HCEC 1CT (cell line): ENCODE data around the gene SLC9A9.
"Not testable (repeated sequence)": the region's sequence is repeated elsewhere in the genome, so short reads cannot be mapped to it uniquely, and the experiment has no call there.

Source experiments
- DNase-seq: peaks from one replicate; pipeline ENCODE4 v3.0.0-alpha.2; 2017

SLC9A9 gene

GRCh38 chr3:143847787-143848631 lies at the start of gene SLC9A9:
TSS of gene SLC9A9 (minus strand) at chr3:143848468. CDS start at chr3:143848322, 146 bp downstream.
- DNase-seq = peak; percentile 87

- DNase-seq = peak; percentile 62
Observed at GRCh38 chr3:143897576-143898295, 49.5 kb upstream of the SLC9A9 start.

- DNase-seq = no peak
Observed at GRCh38 chr3:143896486-143896885, 48.2 kb upstream of the SLC9A9 start.

- peak; percentile 28 for DNase-seq
Observed at GRCh38 chr3:143895805-143896204, 47.5 kb upstream of the SLC9A9 start.

- DNase-seq = no peak
Observed at GRCh38 chr3:143888846-143889245, 40.6 kb upstream of the SLC9A9 start.

GRCh38 chr3:143888166-143888565 lies 39.9 kb upstream of the SLC9A9 start:
- no peak for DNase-seq

- peak; percentile 49 for DNase-seq
Observed at GRCh38 chr3:143885780-143886427, 37.6 kb upstream of the SLC9A9 start.

- no peak for DNase-seq
Observed at GRCh38 chr3:143884861-143885260, 36.6 kb upstream of the SLC9A9 start.

GRCh38 chr3:143883151-143883550 lies 34.9 kb upstream of the SLC9A9 start:
- no peak for DNase-seq

- no peak for DNase-seq
Observed at GRCh38 chr3:143881095-143881494, 32.8 kb upstream of the SLC9A9 start.

GRCh38 chr3:143875546-143875945 lies 27.3 kb upstream of the SLC9A9 start:
- DNase-seq = no peak

- not testable (repeated sequence) for DNase-seq
Observed at GRCh38 chr3:143873553-143873952, 25.3 kb upstream of the SLC9A9 start.

GRCh38 chr3:143865302-143865701 lies 17.0 kb upstream of the SLC9A9 start:
- DNase-seq = no peak

- no peak for DNase-seq
Observed at GRCh38 chr3:143859465-143860203, 11.4 kb upstream of the SLC9A9 start.

GRCh38 chr3:143856252-143856970 lies 8.1 kb upstream of the SLC9A9 start:
- DNase-seq = peak; percentile 28

- no peak for DNase-seq
Observed at GRCh38 chr3:143855183-143855582, 6.9 kb upstream of the SLC9A9 start.

- DNase-seq = no peak
Observed at GRCh38 chr3:143851331-143852017, 3.2 kb upstream of the SLC9A9 start.

- DNase-seq = peak; percentile 55
Observed at GRCh38 chr3:143850877-143851276, 2.6 kb upstream of the SLC9A9 start.

- peak; percentile 90 for DNase-seq
Observed at GRCh38 chr3:143849854-143850549, 1.7 kb upstream of the SLC9A9 start.

GRCh38 chr3:143848704-143849103 lies 436 bp upstream of the SLC9A9 start:
- DNase-seq = no peak

GRCh38 chr3:143843587-143843986 lies 4.7 kb downstream of the SLC9A9 start:
- no peak for DNase-seq
